Stomach (tissue), 9 donors: ENCODE results near the gene SHISA6. TPM values are rescaled to one million over a fixed set of nuclear protein-coding genes. Genes with fewer than 3 reads are reported as not detected.
A peak's percentile ranks its signal among the peaks of the same experiment; 100 is the strongest.

Experiments
- DNase-seq, 2 donors: peaks; one replicate each; pipeline versions ENCODE4 v3.0.0 to v3.0.0-alpha.2; 2013 to 2019
- H3K27ac ChIP-seq, 5 donors: fragments of 200-600 bp in 4 of 5; sonication (generic) in 4 of 5; one replicate each; pipeline ENCODE4 v1.5.1; 2013 to 2019; ENCODE audit warnings: mild to moderate bottlenecking in 1 of 5, moderate library complexity in 1 of 5
- H3K27me3 ChIP-seq, 3 donors: fragments of 200-600 bp; sonication (generic); one replicate each; pipeline ENCODE4 v1.5.1; 2017 to 2019; ENCODE audit warnings: mixed run types in 1 of 3
- H3K36me3 ChIP-seq, 4 donors: fragments of 200-600 bp; sonication (generic); 1 replicate in 3 of 4; 2 replicates in 1 of 4; pipeline ENCODE4 v1.5.1; 2016 to 2019
- H3K4me1 ChIP-seq, 4 donors: fragments of 200-600 bp; sonication (generic); one replicate each; pipeline ENCODE4 v1.5.1; 2016 to 2019
- H3K4me3 ChIP-seq, 4 donors: fragments of 200-600 bp; sonication (generic) in 3 of 4; one replicate each; pipeline ENCODE4 v1.5.1; 2016 to 2019; ENCODE audit warnings: mild to moderate bottlenecking in 1 of 4
- H3K9me3 ChIP-seq, 4 donors: fragments of 200-600 bp; sonication (generic); one replicate each; pipeline ENCODE4 v1.5.1; 2016 to 2019
- CTCF ChIP-seq, 7 experiments: fragments of 450-650 bp in 4 of 7; fragments of 200-600 bp in 3 of 7; sonication (generic) in 3 of 7; IDR thresholded peaks; one replicate each; pipeline ENCODE4 v1.5.1; 2016 to 2019; ENCODE audit warnings: antibody characterized with exemption in 7 of 7, control low read depth in 2 of 7, mild to moderate bottlenecking in 1 of 7
- EP300 ChIP-seq: sonication (generic); formaldehyde crosslinking; IDR thresholded peaks from one replicate; pipeline ENCODE4 v1.6.1; 2017; ENCODE audit warnings: antibody characterized with exemption
- POLR2A ChIP-seq, 4 donors: fragments of 450-650 bp; IDR thresholded peaks; one replicate each; pipeline ENCODE4 v1.6.1; 2016; ENCODE audit warnings: antibody characterized with exemption in 4 of 4, control low read depth in 2 of 4, mild to moderate bottlenecking in 1 of 4, moderate library complexity in 1 of 4
- POLR2AphosphoS5 ChIP-seq, 3 donors: sonication (generic); formaldehyde crosslinking; IDR thresholded peaks; one replicate each; pipeline ENCODE4 v1.6.1; 2016; ENCODE audit warnings: antibody characterized with exemption in 3 of 3
- WGBS, 5 donors: extraction: QIAGEN DNeasy Blood & Tissue Kit in 3 of 5; methylation state at CpG; one replicate each; pipeline versions ENCODE4 v1.1.5 to v1.1.7; 2013 to 2018; 5-methylcytosine and 5-hydroxymethylcytosine counted together
- intact Hi-C: fragments of 100-400 bp; cut with DNase I; formaldehyde crosslinking; loops from one replicate; pipeline ENCODE4 v1.15.1; 2023; ENCODE audit warnings: low total_unique reads
- polyA plus RNA-seq, 3 donors: library from polyadenylated mRNA; stranded (reverse); fragments of 200-250 nt; gene quantifications; one replicate each; pipeline ENCODE4 v1.2.3, GENCODE V29; 2013
- total RNA-seq, 5 donors: library from RNA; depleted of rRNA; stranded (reverse); fragments of >200 nt; gene quantifications; one replicate each; pipeline versions ENCODE4 v1.1.0 to v1.2.3, GENCODE V29; 2014 to 2016
- donor health status: healthy with polysubstance abuse.
- donor health status: Bipolar disorder and iron deficiency.
- donor health status: healthy.

Gene SHISA6
- total and polyA plus RNA-seq, 8 donors: 0.15 to 3.6 (median 1.3) TPM; not detected in 1

- H3K27me3 ChIP-seq: no peaks in the 10 kb centered on the region
- no peak overlapping the region for H3K27ac ChIP-seq
- TF ChIP-seq POLR2AphosphoS5 (IDR thresholded peaks at IDR 0.05) (no peak), CTCF (IDR thresholded peaks at IDR 0.05) (no peak), EP300 (no peak), POLR2A (IDR thresholded peaks at IDR 0.05) (no peak)
- H3K9me3 ChIP-seq: no peaks in the 10 kb centered on the region
- H3K4me1 ChIP-seq: no peaks in the 10 kb centered on the region
- no peak overlapping the region for H3K4me3 ChIP-seq
- intact Hi-C loops: no loop called here
- WGBS, 5 donors: 68 to 100% (median 98%) methylated on average over 1 of the region's 1 CpG
- no peaks in the 10 kb centered on the region for H3K36me3 ChIP-seq
- DNase-seq: no peak
Measured at GRCh38 chr17:11461993-11462548, 221.1 kb downstream of the SHISA6 start.

DNA sequence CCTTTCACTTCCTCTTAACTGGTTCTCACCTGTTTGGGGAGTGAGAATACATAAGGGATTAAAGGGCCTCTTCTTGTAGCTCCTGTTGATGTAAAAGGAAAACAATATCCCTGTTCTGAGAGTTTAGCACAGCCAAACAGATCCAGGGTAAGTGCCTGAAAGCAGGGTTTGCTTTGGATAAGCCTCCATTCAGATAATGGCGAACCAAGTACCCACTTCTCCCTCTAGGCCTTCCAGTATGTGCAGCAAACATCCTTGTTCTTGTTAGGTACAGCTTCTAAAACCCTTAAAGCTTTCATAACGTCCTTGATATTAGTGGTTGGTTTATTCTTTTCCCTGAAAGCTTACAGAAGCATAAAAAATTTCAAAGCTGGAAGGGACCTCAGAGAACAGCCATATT lies 226.6 kb downstream of the SHISA6 start:
- no peak overlapping the region for H3K27ac ChIP-seq
- no peak for DNase-seq
- no peaks in the 10 kb centered on the region for H3K36me3 ChIP-seq
- no peak overlapping the region for H3K4me3 ChIP-seq
- intact Hi-C loops: no loop called here
- no peaks in the 10 kb centered on the region for H3K4me1 ChIP-seq
- no peak for TF ChIP-seq POLR2A (IDR thresholded peaks at IDR 0.05)
- WGBS, 5 donors: 52 to 63% (median 57%) methylated on average over 2 of the region's 2 CpGs
- H3K27me3 ChIP-seq: no peaks in the 10 kb centered on the region
- peaks cover 0 to 16% (median 3%) of the 10 kb centered on the region in 4 donors for H3K9me3 ChIP-seq

GRCh38 chr17:11485336-11486100 lies 244.5 kb downstream of the SHISA6 start:
- Histone ChIP-seq H3K4me3 (no peak overlapping the region), H3K36me3 (no peaks in the 10 kb centered on the region), H3K9me3 (no peaks in the 10 kb centered on the region), H3K27ac (no peak overlapping the region), H3K27me3 (no peaks in the 10 kb centered on the region), H3K4me1 (no peaks in the 10 kb centered on the region)
- peak in 1 of 2 donors; percentile 7 for DNase-seq
- intact Hi-C loops: no loop called here
- WGBS, 5 donors: 74 to 75% (median 75%) methylated on average over 12 of the region's 12 CpGs
- TF ChIP-seq CTCF (IDR thresholded peaks at IDR 0.05) (no peak), POLR2A (IDR thresholded peaks at IDR 0.05) (no peak), EP300 (no peak), POLR2AphosphoS5 (IDR thresholded peaks at IDR 0.05) (no peak)

DNA sequence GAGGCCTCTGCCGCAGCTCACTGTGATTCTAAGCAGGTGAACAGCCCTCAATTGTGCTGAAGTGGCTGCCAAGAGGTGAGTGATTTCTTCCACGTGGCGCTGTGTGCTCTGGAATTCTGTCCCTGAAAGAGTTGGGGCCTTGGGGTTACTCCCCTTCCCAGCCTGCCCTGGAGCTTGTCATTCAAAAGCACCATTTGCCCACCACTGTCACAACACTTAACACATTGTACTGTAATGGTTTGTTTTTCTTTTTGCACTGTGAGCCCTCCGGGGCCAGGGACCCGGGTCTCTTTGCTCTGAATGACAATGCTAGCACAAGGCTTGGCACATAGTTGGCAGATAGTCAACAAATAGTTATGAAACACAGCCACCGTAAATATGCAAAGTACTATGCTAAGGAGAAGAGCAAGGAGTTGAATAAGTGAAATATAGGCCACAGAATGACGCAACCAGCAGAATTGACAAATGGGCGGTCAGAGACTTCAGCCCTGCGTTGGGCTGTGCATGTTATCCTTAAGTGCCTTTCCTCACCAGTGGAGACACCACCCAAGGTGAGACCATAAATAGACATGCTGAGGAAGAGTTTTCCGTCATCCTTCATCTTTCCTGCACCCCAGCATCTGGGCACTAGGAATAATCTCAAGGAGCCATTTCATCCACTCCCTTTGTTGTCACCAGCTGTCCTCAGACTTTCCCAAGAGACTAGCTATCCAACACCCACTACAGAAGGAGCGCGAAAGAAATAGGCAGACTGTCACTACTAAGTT lies 245.3 kb downstream of the SHISA6 start:
- Histone ChIP-seq H3K27ac (no peak overlapping the region), H3K4me3 (no peak overlapping the region), H3K27me3 (no peaks in the 10 kb centered on the region), H3K9me3 (no peaks in the 10 kb centered on the region), H3K4me1 (no peaks in the 10 kb centered on the region), H3K36me3 (no peaks in the 10 kb centered on the region)
- 55 to 76% (median 71%) methylated on average over 12 of the region's 12 CpGs for WGBS, 5 donors
- intact Hi-C loops: no loop called here
- TF ChIP-seq CTCF (IDR thresholded peaks at IDR 0.05): no peak
- no peak for DNase-seq
